Neural crest cell (in vitro differentiated cells): ENCODE data around the gene VWA8. TPM values are rescaled to one million over a fixed set of nuclear protein-coding genes. Genes with fewer than 3 reads are reported as not detected.
A peak's percentile ranks its signal among the peaks of the same experiment; 100 is the strongest.
"Not testable (repeated sequence)": the region's sequence is repeated elsewhere in the genome, so short reads cannot be mapped to it uniquely, and the experiment has no call there.

Experiments used
- DNase-seq: peaks from one replicate; pipeline ENCODE4 v3.0.0; 2021; ENCODE audit warnings: low read depth, mixed read lengths, low spot score
- H3K27ac Mint-ChIP-seq: one replicate; pipeline ENCODE4 v1.8.0; 2021; ENCODE audit warnings: mild to moderate bottlenecking, mixed read lengths; ENCODE audit not compliant: unreplicated experiment
- H3K27me3 Mint-ChIP-seq: 2 replicates; pipeline ENCODE4 v1.8.0; 2021; ENCODE audit warnings: low read depth, mild to moderate bottlenecking, mixed read lengths
- H3K36me3 Mint-ChIP-seq: 2 replicates; pipeline ENCODE4 v1.8.0; 2021; ENCODE audit warnings: low read depth, mild to moderate bottlenecking, mixed read lengths
- H3K4me1 Mint-ChIP-seq: 2 replicates; pipeline ENCODE4 v1.8.0; 2021; ENCODE audit warnings: mixed read lengths
- H3K4me3 Mint-ChIP-seq: one replicate; pipeline ENCODE4 v1.8.0; 2021; ENCODE audit warnings: mild to moderate bottlenecking, mixed read lengths
- H3K9me3 Mint-ChIP-seq: 2 replicates; pipeline ENCODE4 v1.8.0; 2021; ENCODE audit warnings: mixed read lengths
- CTCF ChIP-seq: fragments of 200-600 bp; sonication (generic); conservative IDR thresholded peaks from 2 replicates; pipeline ENCODE4 v1.5.0; 2021; ENCODE audit warnings: antibody characterized with exemption, mild to moderate bottlenecking
- total RNA-seq: library from RNA; stranded (reverse); gene quantifications from 2 replicates; pipeline ENCODE4 v1.2.1, GENCODE V29; 2021

Gene VWA8
- total RNA-seq, 1 donor from 2014 or later = 19.5 TPM

GRCh38 chr13:41930154-41930553 lies 30.8 kb downstream of the VWA8 start:
- Mint-ChIP-seq H3K27ac (no peak overlapping the region), H3K9me3 (peaks cover 14% of the 10 kb centered on the region), H3K27me3 (no peaks in the 10 kb centered on the region), H3K4me3 (no peak overlapping the region), H3K4me1 (peaks cover 6% of the 10 kb centered on the region), H3K36me3 (peaks cover 32% of the 10 kb centered on the region)
- TF ChIP-seq CTCF = no peak
- no peak for DNase-seq

GRCh38 chr13:41928323-41928722 lies 32.6 kb downstream of the VWA8 start:
- no peak for DNase-seq
- peaks cover 24% of the 10 kb centered on the region for H3K9me3 Mint-ChIP-seq
- no peak overlapping the region for H3K4me3 Mint-ChIP-seq
- H3K36me3 Mint-ChIP-seq = peaks cover 37% of the 10 kb centered on the region
- no peak for TF ChIP-seq CTCF
- no peaks in the 10 kb centered on the region for H3K27me3 Mint-ChIP-seq
- H3K4me1 Mint-ChIP-seq = peaks cover 3% of the 10 kb centered on the region
- no peak overlapping the region for H3K27ac Mint-ChIP-seq

DNA sequence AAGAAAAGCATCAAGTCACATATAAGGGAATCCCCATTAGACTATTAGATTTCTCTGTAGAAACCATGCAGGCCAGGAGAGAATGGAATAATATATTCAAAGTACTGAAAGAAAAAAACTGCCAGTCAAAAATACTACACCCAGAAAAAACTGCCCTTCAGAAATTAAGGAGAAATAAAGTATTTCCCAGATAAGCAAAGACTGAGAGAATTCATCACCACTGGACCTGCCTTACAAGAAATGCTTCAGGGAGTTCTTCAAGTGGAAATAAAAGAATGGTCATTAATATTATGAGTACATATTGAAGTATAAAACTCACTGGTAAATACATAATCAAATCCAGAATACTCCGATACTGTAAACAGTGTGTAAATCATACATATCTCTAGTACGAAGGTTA lies 35.9 kb downstream of the VWA8 start:
- H3K4me3 Mint-ChIP-seq = no peak overlapping the region
- peaks cover 6% of the 10 kb centered on the region for H3K4me1 Mint-ChIP-seq
- no peak overlapping the region for H3K27ac Mint-ChIP-seq
- DNase-seq = no peak
- H3K9me3 Mint-ChIP-seq = peaks cover 27% of the 10 kb centered on the region
- no peak for TF ChIP-seq CTCF
- H3K36me3 Mint-ChIP-seq = peaks cover 51% of the 10 kb centered on the region
- H3K27me3 Mint-ChIP-seq = no peaks in the 10 kb centered on the region

DNA sequence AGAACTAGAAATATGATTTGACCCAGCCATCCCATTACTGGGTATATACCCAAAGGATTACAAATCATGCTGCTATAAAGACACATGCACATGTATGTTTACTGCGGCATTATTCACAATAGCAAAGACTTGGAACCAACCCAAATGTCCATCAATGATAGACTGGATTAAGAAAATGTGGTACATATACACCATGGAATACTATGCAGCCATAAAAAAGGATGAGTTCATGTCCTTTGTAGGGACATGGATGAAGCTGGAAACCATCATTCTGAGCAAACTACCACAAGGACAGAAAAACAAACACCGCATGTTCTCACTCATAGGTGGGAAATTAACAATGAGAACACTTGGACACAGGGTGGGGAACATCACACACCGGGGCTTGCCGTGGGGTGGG lies 38.0 kb downstream of the VWA8 start:
- H3K27me3 Mint-ChIP-seq, H3K27ac Mint-ChIP-seq, H3K4me3 Mint-ChIP-seq, H3K4me1 Mint-ChIP-seq, DNase-seq: not testable (repeated sequence)
- Mint-ChIP-seq H3K9me3 (peaks cover 22% of the 10 kb centered on the region), H3K36me3 (peaks cover 43% of the 10 kb centered on the region)

GRCh38 chr13:41919741-41920487 lies 41.0 kb downstream of the VWA8 start:
- H3K27ac Mint-ChIP-seq = peak overlapping the region; percentile 76
- peaks cover 17% of the 10 kb centered on the region for H3K4me1 Mint-ChIP-seq
- no peaks in the 10 kb centered on the region for H3K27me3 Mint-ChIP-seq
- H3K4me3 Mint-ChIP-seq = no peak overlapping the region
- DNase-seq = no peak
- H3K9me3 Mint-ChIP-seq = peaks cover 15% of the 10 kb centered on the region
- H3K36me3 Mint-ChIP-seq = peaks cover 35% of the 10 kb centered on the region
- TF ChIP-seq CTCF = no peak

GRCh38 chr13:41919031-41919740 lies 41.7 kb downstream of the VWA8 start:
- peak overlapping the region; percentile 76 for H3K27ac Mint-ChIP-seq
- TF ChIP-seq CTCF = no peak
- H3K36me3 Mint-ChIP-seq = peaks cover 30% of the 10 kb centered on the region

More at GRCh38 chr13:41919031-41919740, 41.7 kb downstream of the VWA8 start:
- Mint-ChIP-seq H3K4me3 (no peak overlapping the region), H3K27me3 (no peaks in the 10 kb centered on the region), H3K4me1 (peaks cover 17% of the 10 kb centered on the region), H3K9me3 (peaks cover 12% of the 10 kb centered on the region)
- no peak for DNase-seq
